GM21390 (cell line): ENCODE measurements around the gene BANP.
"Not testable (repeated sequence)": the region's sequence is repeated elsewhere in the genome, so short reads cannot be mapped to it uniquely, and the experiment has no call there.

Experiments
- ATAC-seq: cut with Tn5 transposase; IDR thresholded peaks from one replicate; pipeline ENCODE4 v1.9.1; 2021; ENCODE audit not compliant: unreplicated experiment

The BANP gene

GRCh38 chr16:88098731-88099562 lies 147.7 kb downstream of the BANP start:
- ATAC-seq, result not testable (repeated sequence)

GRCh38 chr16:88099563-88099890 lies 148.3 kb downstream of the BANP start:
- ATAC-seq, result no peak

- not testable (repeated sequence) for ATAC-seq
Measured at GRCh38 chr16:88099956-88100355, 148.7 kb downstream of the BANP start.

DNA sequence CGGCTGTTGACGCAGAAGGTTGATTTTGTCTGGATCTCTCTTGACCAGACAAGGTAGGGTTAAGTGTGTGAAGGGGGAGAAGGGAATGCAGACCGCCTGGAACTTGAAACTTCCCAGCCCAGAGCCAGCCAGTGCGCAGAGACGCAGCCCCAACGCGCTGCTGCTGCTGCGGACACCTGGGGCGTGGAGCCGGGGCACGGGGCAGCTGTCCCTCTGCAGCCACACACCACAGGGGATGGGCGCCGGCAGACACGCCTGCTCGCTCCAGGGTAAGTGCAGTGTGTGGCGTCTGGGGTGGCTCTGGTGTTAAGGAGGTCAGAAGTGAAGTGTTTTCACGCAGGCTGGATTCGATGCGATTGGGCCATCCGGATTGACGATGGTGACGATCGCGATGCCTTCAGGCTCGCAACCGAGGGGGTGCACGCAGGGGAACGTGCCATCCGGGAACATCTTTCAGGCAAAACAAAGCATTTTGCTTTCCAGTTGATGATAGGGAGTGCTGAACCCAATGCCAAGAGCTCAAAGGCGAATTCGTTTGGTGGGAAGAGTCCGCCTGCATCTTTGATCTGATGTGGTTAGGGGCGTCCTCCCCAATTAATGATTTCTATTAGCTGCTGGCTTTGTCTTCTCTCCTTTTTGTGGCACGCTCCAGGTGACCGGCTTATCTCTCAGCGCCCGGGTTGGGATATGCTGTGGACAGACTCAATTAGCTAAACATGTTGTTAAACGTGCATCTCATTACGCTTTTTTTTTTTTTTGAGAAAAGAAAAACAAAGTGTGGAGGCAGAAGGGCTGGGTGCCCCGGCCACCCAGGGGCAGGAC lies 149.8 kb downstream of the BANP start:
- not testable (repeated sequence) for ATAC-seq

DNA sequence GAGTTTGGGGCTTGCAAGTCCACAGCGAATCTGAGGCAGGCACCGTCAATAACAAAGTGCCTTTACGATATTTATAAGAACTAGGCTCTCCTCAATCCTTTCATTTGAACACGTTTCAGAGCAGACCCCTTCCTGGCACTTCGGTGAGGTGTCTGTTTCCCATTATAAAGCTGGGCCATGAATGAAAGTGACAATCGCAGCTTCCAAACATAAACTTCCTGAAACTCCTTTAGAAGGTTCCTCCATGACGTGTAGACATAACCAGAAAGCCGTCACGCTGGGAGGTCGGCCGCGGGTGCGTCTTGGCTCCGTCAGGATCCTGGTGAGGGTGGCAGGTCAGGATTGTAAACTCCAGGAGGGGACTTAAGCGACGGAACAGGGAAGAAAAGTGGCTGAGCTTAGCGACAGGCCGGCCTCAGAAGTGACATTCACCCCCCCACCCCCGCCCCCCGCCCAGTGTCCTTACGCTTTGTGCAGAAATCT lies 150.4 kb downstream of the BANP start:
- ATAC-seq, result not testable (repeated sequence)

- no peak for ATAC-seq
Measured at GRCh38 chr16:88102597-88102996, 151.4 kb downstream of the BANP start.

GRCh38 chr16:88103011-88103410 lies 151.8 kb downstream of the BANP start:
- ATAC-seq, result no peak

DNA sequence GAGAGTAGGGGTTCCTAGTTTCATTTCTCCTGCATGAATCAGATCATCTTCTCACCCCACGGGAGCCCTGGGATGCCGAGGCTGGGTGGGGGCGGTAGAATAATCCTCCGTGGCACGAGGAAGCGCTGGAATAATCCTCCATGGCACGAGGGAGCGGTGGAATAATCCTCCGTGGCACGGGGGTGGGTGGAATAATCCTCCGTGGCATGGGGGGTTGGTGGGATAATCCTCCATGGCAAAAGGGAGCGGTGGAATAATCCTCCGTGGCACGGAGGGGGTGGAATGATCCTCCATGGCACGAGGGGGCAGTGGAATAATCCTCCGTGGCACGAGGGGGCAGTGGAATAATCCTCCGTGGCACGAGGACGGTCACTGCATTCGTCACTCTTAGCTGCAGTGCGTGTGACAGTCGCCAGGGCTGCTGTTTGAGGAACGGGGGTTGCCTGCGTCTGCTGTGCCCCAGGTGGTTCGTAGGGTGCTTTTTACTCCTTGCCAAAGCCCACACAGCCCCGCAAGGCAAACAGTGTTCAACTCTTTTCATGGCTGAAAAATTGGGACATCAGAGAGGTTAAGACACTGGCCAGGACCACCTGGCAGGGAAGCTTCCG lies 152.5 kb downstream of the BANP start:
- ATAC-seq, result no peak

DNA sequence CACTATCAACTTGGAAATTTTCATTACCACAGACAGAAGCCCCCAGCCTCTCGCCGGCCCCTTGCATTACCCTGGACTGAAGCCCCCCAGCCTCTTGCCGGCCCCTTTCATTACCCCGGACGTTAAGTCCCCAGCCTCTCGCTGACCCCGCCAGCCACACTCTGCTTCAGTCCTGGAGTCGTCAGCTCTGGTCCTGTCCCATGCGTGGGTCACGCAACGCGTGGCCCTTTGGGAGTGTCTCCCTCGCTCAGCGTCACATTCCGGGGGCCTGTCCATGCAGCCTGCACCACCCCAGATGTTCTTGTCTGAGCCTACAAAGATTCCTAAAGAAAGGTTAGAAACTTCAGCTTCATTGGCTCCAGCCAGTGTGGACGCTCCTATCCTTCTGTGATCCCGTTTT lies 153.1 kb downstream of the BANP start:
- ATAC-seq, result not testable (repeated sequence)

DNA sequence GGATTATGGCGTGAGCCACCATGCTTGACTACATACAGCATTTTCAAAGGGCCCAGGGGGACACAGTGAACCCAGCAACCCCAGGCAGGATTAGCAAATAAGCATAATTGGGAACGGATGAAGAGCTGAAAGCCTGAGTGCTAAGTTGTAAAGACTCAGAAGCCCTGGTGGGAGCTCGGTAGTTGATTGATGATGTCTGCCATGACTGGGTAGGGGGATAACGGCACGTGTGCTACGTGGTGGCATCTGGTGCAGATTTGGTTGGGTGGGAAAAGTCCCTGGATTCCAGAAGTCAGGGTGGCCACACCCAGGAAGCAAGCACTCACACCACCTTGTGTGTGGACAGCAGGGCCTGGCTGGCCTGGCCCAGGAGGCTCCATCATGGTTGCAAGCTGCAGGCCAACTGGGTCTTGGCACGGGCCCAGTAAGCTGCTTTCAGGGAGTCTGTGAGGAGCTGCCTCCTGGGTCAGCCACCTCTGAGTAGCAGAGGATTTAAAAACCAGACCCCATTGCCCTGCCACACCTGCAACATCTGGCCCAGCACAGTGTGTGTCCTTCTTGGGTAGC lies 154.4 kb downstream of the BANP start:
- not testable (repeated sequence) for ATAC-seq

DNA sequence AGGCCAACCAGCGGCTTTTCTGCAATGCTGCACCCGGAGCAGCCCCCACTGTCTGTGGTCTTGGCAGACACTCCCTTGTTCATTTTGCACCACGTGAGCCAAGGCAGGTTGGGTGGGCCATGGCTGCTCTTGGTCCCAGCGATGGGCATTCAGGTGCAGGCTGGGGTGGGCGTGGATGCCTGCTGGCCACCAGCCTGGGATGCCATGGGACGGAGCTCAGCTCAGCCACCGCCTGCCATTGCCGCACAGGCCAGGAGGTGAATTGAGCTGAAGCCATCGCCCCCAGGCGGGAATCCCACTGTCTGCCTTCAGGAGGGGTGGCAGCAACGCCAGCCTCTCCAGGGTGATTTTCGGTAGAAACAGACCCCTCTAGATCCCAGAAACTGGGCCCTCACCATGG lies 155.3 kb downstream of the BANP start:
- ATAC-seq, result not testable (repeated sequence)

- no peak for ATAC-seq
Measured at GRCh38 chr16:88108762-88109161, 157.5 kb downstream of the BANP start.

- not testable (repeated sequence) for ATAC-seq
Measured at GRCh38 chr16:88109726-88110621, 158.7 kb downstream of the BANP start.

DNA sequence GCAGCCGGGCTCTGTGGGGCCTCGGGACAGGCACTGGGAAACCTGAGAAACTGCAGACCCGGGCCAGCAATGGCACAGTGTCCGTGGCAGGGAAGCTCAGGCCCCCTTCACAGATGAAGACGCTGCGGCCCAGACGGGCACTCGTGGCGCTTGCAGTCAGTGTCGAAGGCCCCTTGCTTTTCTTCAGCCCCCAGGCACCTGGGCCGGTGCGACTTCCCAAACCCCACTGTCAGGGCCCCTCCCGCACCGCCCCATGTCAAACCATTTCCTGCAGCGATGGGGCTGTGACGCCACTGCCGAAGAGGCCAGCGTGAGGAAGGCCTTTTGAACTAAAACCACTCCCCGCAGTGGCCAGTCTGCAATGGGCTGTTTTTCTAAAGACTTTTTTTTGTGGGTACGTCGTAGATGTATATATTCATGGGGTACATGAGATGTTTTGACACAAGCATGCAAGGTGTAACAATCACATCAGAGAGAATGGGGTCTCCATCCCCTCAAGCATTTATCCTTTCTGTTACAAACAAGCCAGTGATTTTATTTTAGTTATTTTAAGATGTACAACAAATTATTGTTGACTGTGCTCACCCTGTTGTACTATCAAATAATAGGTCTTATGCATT lies 159.8 kb downstream of the BANP start:
- not testable (repeated sequence) for ATAC-seq

- ATAC-seq, result not testable (repeated sequence)
Measured at GRCh38 chr16:88111976-88112375, 160.7 kb downstream of the BANP start.

- no peak for ATAC-seq
Measured at GRCh38 chr16:88113545-88114045, 162.4 kb downstream of the BANP start.

GRCh38 chr16:88114541-88115228 lies 163.5 kb downstream of the BANP start:
- ATAC-seq, result not testable (repeated sequence)

DNA sequence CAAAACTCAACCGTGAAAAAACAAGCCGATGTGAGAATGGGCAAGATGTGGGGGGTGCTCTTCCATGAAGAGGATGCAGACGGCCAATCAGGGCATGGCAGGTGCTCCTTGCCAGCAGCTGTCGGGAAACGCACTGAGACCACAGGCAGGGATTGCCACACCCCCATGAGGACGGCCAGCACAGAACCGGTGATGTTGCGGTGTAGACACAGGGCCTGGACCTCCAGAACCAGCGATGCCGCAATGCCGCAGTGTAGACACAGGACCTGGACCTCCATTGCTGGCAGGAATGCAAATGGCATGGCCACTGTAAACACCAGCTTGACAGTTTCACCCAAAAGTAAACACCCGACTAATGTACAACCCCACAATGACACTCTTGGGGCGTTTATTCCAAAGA lies 164.9 kb downstream of the BANP start:
- no peak for ATAC-seq

GRCh38 chr16:88117476-88117868 lies 166.2 kb downstream of the BANP start:
- ATAC-seq, result no peak
